ENCODE data around the gene EEIG1.
A peak's percentile ranks its signal among the peaks of the same experiment; 100 is the strongest.
"Not testable (repeated sequence)": the region's sequence is repeated elsewhere in the genome, so short reads cannot be mapped to it uniquely, and the experiment has no call there.

Gene EEIG1

DNA sequence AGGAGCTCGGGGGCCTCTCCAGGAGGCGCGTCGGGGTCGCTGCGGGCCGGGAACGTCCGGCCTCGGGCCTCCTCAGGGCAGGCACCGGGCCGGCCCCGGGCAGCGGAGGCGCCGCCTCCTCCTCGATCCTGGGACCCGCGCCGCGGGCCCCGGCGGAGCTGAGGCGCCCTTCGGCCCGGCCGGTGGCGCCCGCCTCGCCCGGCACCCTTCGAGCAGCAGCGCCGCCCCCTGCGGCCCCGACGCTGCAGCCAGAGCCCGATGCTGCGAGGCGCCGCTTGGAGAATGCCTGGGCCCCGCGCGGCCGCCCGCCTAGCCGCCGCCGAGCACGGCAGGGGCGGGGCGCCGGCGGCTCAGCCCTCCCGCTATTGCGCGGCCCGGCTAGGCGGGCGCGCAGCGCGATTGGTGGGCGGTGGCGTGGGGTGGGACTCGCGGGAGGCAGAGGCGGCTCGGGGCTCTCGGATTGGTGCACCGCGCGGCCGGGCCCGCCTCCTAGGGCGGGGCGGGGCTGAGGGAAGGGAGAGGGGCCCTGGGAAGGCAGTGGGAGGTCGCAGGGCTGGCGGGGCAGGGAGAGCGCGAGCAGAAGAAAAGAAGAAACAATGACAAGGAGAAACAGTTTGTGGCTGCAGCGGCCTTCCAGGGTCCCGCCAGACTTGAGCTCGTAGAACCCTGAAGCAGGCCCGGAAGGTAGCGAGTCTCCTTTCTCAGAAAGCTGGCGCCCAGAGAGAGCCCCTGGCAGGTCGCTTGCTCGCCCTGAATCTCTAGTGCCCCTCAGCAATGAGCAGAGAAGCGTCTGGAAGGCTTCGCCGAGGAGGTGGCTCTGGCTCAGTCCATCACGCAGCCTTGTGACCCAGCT is at the start of gene EEIG1:
TSS of gene EEIG1 (minus strand) at position 284 of the 853 bp plus-strand sequence. CDS start 852 bp downstream, outside the sequence.
- DNase-seq (ENCODE audit: low spot score) = peak; percentile 98

DNA sequence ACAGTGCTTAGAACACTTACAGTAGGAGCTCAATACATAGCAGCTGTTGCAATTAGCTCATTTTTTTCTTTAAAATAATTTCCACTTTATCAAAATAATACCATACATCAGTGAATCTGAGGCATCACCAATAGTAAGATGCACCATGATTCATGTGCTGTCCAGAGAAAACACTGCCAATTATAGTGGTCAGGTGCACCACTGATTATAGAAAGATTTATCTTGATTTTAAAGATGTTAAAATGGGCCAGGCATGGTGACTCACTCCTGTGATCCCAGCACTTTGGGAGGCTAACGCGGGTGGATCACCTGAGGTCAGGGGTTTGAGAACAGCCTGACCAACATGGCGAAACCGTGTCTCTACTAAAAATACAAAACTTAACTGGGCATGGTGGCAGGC is 46.9 kb upstream of the EEIG1 start:
- no peak for DNase-seq (ENCODE audit: low spot score)

DNA sequence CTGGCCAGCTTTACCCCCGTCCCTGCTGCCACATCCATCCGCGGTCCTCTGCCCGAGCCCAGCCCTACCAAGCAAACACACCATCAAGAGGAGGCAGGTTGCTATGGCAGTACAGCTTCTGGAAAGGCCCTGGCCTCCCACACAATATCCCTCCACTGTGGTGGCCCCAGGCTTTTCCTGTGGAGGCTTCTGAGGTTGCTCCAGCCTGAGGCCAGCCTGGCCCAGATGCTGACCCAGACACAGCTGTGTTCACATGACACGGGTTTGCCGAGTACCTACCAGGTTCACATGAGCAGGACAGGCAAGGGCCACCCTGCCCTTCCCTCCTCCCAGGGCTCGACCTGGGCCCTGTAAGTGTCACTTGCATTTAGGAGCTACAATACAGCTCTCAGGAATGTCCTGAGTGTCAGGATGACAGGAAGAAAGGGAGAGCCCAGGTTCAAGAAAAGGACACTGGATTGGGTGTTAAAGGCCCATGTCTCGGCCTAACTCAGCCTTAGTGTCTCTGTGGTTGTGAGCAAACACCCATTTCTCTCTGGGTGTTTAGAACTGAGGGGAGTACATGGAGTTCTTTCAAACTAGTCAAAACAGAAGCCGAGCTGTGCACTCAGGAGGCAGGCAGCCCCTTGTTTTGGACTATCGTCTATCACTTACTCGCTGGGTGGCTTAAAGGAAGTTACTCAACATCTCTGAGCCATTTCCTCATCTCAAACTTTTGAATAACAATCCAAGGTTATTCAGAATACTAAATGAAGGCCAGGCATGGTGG is 46.2 kb upstream of the EEIG1 start:
- DNase-seq (ENCODE audit: low spot score) = no peak

- no peak for DNase-seq (ENCODE audit: low spot score)
These were observed 45.5 kb upstream of the EEIG1 start for GRCh38 chr9:128026255-128026772.

GRCh38 chr9:128025736-128026135 is 44.9 kb upstream of the EEIG1 start:
- DNase-seq (ENCODE audit: low spot score) = no peak

- DNase-seq (ENCODE audit: low spot score) = no peak
These were observed 44.0 kb upstream of the EEIG1 start for GRCh38 chr9:128024761-128025308.

DNA sequence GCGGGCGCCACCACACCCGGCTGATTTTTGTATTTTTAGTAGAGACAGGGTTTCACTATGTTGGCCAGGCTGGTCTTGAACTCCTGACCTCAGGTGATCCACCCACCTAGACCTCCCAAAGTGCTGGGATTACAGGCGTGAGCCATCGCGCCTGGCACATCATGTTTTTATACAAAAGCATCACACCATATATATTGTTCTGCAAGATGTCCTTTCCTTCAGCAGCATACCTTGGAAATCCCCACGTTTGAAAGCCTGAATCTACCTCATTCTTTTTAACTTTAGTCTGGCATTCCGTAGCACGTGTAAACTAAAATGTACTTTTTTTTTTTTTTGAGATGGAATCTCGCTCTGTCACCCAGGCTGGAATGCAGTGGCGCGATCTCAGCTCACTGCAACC is 42.9 kb upstream of the EEIG1 start:
- DNase-seq (ENCODE audit: low spot score) = not testable (repeated sequence)

GRCh38 chr9:128022886-128023285 is 42.1 kb upstream of the EEIG1 start:
- DNase-seq (ENCODE audit: low spot score) = no peak

- DNase-seq (ENCODE audit: low spot score) = no peak
These were observed 40.3 kb upstream of the EEIG1 start for GRCh38 chr9:128021098-128021497.

DNA sequence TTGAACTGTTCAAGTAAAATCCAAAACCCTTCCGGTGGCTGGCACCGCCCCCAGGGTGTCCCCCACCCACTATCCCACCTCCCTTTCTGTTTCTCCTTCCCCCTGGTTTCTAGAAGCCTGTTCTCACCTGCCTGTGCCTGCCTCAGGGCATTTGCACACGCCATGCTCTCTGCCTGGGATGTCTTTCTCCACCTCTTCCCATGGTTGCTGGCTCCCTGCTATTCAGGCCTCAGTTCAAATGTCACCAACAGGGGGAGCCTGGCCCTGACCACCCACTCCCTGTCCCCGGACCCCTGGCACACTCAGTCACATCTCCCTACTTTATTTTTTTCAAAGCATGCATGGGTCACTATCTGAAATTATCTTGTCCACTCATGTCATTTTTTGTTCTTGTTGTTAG is 39.9 kb upstream of the EEIG1 start:
- no peak for DNase-seq (ENCODE audit: low spot score)

- no peak for DNase-seq (ENCODE audit: low spot score)
These were observed 34.9 kb upstream of the EEIG1 start for GRCh38 chr9:128015696-128016095.

DNA sequence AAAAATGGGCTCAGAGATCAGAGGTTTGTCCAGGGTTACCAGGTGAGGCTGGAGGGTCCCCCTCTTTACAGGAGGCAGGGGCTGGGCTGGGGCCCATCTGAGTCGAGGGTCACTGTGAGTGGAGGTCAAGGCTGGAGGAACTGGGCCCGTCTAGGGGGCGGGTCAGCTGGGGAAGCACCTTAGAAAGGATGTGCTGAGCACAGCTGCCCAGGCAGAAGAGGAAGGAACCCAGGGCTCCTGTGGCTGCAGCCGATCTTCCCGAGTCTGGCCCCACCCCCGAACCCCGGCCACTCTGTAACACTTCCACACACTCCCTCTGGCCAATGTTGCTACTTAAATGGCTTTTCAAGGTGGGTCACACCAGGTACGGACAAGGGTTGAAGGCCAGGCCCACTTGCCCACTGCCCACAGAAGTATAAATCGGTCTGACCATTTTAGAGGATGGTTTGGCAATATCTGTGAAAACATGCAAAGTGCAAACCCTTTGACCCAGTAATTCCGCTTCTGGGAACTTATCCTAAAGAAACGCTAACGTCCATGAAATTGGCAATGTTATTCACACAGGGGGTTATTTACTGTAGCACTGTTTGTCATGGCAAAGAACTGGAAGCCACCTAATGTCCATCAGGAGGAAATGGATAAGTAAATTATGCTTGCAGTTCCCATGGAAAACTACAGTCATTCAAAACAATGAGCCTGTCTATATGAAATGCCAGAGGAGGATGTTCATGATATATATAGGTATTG is 30.5 kb upstream of the EEIG1 start:
- no peak for DNase-seq (ENCODE audit: low spot score)

- DNase-seq (ENCODE audit: low spot score) = no peak
These were observed 28.9 kb upstream of the EEIG1 start for GRCh38 chr9:128009639-128010038.

GRCh38 chr9:128008171-128008570 is 27.4 kb upstream of the EEIG1 start:
- no peak for DNase-seq (ENCODE audit: low spot score)

DNA sequence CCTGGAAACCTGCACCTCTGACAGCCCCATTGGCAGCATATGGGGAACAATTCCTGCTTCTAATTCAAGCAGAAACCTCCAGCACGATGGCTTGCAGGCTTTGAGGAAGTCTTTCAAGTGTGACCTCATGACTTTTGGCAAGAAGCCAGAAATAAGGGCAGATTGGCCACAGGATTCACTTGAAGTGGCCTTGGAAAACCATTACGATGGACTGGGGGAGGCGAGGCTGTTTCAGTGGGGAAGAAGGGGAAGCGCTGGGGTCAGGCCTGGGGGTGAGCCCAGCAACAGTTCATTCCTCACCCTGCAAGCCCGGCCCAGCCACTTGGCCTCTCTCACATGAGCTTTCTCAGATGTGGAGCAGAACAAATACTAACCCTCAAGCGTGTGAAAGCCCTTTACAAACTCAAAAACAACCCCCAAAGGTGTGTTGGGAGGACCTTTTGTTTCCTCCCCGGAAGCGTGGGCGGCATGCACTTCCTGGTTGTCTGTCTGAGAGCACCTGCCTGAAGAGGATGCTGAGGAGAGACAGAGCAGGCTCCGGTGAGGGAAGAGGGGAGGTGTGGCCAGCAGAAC is 26.9 kb upstream of the EEIG1 start:
- DNase-seq (ENCODE audit: low spot score) = no peak

DNA sequence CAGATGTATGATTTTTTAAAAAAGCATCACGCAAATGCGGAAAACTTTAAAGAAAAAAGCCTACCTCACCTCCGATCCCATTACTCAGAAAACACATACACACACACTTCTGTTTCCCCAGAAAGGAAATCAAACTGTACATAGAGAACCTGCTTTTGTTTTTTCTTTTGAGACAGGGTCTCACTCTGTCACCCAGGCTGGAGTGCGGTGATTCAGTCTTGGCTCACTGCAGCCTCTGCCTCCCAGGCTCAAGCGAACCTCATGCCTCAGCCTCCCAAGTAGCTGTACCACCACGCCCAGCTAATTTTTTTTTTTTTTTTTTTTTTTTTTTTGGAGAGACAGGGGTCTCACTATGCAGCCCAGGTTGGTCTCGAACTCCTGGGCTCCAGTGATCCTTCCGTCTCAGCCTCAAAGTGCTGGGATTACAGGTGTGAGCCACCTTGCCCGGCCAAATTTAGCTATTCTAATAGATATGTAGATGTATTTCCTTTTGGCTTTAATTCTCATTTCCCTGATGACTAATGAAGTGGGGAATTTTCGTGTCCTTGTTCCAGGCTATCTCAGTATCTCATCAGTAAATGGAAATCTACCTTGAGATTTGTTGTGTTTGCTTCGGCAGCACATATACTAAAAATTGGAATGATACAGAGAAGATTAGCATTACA is 25.7 kb upstream of the EEIG1 start:
- DNase-seq (ENCODE audit: low spot score) = no peak

DNA sequence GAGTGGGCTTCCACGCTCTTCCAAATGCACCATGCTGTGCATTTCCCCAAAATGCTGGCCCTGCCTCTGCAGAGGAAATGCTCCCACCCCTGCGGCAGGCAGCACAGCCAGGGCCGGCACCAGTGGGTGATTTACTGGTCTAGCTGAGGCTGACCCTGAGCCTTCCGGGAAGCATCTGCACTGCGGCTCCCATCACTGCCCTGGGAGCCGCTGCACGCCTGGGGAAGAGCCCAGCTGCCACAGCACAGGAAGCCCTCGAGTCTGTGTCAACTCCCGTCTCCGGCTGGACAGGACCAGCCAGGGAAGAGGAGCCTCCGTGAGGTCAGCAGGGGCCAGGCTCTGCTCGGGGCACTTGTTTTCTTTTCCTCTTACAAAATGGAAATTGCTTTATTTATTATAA is 25.1 kb upstream of the EEIG1 start:
- no peak for DNase-seq (ENCODE audit: low spot score)

DNA sequence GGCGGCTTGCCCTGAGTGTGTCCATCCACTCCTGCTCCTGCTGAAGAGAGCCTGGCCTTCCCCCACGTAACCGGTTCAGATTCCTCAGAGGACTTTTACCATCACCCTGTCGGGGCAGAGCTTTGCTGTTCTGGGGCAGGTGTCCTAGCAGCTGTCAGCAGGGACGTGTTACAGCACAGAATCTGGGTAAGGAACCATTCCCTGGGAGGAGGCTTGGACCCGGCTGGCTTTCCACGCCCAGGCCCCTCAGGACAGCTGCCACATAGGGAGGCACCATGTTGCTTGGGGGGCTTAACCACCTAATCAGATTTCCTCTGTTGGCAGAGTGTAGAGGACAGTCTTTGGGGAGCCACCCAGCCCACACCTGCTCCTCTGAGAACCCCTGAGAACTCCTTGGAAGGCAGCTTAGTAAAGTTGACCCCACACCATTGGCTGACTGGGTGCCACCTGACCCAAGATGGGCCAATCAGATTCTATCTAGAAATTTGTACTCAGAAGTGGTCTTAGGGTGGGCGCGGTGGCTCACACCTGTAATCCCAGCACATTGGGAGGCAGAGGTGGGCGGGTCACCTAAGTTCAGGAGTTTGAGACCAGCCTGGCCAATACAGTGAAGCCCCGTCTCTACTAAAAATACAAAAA is 23.3 kb upstream of the EEIG1 start:
- no peak for DNase-seq (ENCODE audit: low spot score)

DNA sequence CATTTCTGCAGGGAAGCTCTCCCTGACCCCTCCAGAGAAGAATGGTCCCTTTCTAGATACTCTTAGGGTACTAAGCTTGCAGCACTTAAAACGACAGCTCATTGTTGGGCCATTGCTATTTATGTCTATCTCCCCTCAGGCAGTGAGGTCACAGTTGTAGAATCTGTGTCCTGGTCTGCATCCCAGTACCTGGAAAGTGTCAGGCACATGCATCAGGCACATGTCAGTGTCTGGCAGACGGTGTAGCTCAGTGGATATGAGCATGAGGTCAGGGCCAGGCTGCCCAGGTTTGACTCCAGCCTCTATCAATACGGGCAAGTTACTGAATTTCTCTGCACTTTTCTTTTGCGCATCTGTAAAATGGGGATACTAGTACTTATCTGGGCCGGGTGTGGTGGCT is 22.2 kb upstream of the EEIG1 start:
- no peak for DNase-seq (ENCODE audit: low spot score)

DNA sequence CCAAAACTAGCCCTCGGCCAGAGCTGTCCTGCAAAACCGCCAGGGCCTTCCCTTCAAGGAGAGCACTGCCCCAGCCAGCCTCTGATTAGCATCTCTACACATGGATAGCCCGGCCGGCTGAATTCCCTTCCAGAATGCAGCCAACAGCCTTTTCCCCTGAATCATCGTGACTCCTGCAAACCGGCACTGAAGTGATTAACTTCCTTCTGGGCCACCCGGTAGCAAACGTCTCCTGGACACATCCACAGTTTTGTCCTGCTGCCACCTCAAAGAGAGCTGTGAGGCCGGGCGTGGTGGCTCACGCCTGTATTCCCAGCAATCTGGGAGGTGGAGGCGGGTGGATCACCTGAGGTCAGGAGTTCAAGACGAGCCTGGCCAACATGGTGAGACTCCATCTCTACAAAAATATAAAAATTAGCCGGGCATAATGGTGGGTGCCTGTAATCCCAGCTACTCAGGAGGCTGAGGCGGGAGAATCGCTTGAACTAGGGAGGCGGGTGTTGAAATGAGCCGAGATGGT is 21.1 kb upstream of the EEIG1 start:
- DNase-seq (ENCODE audit: low spot score) = no peak
